HT-29 (cell line): ENCODE data around the gene NCBP1. TPM values are rescaled to one million over a fixed set of nuclear protein-coding genes. Genes with fewer than 3 reads are reported as not detected.

Experiments
- DNase-seq: peaks from one replicate; pipeline ENCODE4 v3.0.0-alpha.2; 2015; ENCODE audit warnings: low spot score
- total RNA-seq: library from RNA; depleted of rRNA; stranded (reverse); fragments of >200 nt; shearing (Covaris generic); gene quantifications from 2 replicates; pipeline ENCODE4 v1.2.3, GENCODE V29; 2014

The NCBP1 gene
- total RNA-seq, 1 experiment from 2014 or later = 27.9 TPM

DNA sequence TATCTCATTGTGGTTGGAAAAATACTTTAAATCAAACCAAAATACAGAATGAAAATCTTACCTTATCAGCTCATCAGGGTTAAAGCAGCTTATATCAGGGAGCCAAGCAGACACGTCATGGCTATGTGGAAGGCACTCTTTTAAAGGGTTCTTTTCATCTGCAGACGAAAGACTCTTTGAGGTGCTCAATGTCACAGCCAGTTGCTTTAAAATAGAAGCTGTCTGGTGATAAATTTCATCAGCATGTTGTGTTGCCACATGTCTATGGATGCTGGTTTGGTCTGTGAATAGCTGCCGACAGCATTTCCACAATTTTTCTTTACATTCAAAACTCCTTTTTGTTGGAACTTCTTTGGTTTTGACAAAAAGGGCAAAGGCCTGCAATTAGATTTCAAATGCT, 8.0 kb upstream of the NCBP1 start:
- no peak for DNase-seq

DNA sequence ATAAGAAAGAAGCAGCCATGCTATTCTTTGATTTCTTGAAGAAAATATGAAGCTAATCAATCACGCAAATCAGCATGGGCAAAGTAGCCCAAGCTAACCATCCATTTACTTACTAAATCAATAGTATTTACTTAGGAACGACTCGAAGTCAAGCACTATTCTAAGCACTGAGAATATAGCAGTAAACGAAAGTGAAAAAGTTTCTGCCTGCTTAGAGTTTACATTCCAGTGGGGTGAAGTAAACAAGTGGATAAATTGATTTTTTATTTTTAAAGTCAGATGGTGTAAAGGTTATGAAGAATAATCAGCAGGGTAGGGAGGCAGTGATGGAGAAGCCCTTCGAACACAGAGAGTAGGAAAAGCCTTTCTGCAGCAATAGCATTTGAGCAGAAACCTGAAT, 6.0 kb upstream of the NCBP1 start:
- no peak for DNase-seq

DNA sequence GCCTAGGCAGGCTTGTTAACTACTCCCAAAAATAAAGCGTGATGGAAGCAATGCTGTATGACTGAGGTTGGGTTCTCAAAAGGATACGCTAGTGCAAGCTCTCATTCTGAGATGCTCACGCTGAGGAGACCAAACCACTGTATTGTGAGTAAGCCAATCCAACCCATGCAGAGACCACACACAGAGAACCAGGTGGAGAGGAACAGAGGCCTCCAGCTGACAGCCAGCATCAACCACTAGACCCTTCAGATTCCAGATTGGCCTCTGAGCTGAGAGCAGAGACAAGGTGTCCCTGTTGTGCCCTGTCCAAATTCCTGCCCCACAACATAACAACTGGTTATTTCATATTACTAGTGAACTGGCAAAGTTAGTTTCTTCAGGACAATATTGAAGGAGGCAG, 5.0 kb upstream of the NCBP1 start:
- DNase-seq = no peak

DNA sequence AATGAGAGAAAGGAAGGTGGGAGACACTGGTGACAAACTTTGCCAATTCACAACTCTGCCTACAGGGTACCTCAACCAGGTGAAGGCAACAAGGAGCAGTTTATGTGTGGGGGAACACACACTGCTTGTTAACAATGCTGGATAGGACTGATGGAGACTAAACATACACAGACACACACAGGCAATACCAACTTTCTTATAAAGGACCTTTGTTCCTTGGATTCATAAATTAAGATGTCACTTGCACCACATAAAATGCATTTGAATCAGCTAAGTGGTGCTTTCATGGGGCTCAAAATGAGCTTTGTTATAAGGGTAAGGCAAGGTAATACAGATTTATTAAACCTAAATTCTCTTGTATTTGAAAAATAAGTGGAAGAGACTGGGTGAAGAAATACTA, 4.5 kb upstream of the NCBP1 start:
- DNase-seq = no peak

DNA sequence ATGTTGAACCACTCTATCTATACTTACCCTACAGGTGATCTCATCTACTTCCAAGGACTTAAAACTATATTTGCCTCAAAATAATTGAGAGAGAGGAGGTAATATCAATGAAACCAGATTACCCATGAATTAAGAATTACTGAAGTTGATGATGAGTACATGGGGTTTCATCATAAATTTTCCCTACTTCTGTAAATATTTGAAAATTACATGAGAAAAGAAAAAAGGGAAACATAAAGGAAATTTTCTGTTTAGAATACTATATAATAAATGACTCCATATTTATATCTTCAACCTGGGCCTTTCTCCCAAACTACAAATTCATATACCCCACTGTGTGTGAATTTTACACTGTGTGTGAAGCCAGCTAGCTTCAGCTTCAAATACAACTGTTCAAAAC, 3.0 kb upstream of the NCBP1 start:
- no peak for DNase-seq

DNA sequence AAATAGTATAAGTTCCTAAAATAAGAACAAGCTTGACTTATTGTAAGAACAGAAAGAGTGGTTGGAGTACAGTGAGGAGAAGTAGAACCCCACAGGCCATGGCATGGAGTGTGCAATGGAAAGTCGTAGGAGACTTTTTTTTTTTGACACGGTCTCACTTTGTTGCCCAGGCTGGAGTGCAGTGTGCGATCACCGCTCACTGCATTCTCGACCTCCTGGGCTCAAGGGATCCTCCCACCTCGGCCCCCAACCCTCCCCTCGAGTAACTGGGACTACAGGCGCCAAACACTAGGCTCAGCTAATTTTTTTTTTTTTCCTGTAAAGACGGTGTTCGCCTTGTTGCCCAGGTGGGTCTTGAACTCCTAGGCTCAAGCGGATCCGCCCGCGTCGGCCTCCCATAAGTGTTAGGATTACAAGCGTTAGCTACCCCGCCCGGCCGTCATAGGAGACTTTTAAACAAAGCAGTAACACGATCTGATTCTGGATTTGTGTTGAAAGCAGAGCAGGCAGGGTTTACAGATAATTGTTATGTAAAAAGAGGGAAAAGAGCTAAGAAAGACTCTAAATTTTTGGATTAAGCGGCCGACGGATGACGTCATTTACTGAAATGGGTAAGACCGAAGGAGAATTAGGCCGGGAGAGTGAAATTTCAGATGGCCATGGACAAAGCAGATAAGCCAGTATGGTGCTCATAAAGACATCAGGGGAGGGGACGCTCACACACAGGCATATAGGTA, 1.2 kb upstream of the NCBP1 start:
- peak; percentile 78 for DNase-seq

DNA sequence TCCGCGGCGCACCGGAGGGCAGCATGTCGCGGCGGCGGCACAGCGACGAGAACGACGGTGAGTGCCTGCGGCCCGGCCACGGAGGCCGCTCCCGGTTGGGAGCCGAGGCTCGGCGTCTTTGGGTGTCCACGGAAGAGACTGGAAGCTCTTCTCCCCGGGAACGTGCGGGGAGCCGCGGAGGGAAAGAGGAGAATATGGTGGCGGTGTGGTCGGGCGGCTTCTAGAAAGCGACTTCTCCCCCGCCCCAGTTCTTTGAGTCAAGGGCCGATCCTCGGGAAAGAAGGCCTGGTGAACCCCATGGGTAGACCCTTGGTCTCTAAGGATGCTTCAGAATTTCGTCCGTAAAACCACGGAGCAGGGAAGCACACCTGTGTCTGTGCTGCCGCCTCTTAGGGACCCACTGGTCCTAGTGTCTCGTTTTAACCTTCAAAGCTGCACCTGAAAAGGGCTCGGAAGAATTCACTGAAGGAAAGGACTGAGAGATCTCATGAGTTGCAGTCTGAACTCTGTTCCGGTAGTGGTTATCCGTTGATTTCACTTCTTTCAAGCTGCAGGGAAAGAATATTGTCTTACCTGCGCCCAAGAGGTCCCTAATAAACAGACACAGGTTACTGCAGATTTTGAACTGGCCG, 354 bp downstream of the NCBP1 start:
- peak; percentile 45 for DNase-seq

DNA sequence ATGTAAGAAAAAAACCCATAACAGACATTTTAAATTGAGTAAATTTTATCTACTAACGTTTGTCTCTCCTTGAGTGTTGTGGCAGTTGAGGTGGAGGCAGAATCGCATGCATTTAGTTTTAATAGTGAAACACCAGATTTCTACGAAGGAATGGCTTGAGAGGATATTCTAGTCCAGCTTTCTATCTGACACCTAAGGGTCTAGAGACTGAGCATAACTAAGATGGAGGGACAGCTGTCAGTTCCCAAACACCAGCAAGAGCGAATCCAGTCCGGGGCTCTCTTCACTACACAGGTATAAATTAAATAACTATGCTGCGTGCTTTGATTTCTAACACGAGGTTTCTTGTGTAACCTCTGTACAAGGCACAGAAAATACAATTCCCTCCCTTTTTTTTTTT, 1.4 kb downstream of the NCBP1 start:
- no peak for DNase-seq

DNA sequence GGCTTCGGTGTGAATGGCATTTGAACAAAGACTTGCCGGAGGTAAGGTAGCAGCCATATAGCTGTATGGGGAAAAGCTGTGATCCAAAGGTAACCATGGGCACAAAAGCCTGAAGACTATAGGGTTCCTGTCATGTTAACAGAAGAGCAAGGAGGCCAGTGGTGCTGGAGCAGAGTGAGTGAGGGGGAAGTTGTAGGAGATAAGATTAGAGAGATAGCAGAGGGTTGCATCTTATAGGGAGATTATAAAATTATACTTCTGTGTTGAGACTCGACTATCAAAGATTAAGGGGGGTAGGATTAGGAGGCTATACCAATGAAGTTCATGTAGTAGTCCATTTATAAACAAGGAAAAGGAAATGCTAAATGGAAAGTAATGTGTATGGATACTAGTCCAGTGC, 3.3 kb downstream of the NCBP1 start:
- no peak for DNase-seq

DNA sequence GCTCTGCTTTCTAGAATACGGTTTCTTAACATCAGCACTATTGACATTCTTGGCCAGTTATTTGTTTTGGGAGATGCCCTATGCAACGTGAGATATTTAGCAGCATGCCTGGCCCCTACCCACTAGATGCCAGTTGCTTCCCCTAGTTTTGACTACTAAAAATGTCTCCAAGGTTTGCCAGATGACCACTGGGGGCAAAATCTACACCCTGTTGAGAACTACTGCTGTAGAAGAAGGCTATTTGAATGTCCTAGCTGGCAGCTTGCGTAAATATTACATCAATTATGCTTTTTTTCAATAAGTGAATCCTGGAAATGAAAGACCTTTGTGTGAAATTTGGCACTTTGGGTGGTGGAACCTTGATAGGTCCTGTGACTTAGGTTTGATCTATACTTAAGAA, 5.0 kb downstream of the NCBP1 start:
- DNase-seq = peak; percentile 16

DNA sequence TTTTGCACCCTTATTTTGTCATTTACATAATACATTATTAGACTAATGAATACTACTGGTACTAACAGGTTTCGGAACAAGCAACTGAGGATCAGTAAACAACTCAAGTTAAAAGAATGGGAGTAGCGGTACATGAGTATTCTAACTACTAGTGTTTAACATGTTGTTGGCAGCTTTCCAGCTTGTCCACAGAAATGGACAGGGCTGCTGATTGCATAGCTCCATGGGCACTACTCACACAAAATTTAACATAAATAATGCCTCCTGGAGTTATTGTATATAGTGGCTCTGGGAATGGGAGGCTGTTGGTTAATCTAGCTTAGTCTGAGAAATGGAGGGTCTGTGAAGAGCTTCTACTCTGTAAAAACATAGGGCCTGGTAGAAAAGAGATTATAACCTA, 6.7 kb downstream of the NCBP1 start:
- DNase-seq = no peak

DNA sequence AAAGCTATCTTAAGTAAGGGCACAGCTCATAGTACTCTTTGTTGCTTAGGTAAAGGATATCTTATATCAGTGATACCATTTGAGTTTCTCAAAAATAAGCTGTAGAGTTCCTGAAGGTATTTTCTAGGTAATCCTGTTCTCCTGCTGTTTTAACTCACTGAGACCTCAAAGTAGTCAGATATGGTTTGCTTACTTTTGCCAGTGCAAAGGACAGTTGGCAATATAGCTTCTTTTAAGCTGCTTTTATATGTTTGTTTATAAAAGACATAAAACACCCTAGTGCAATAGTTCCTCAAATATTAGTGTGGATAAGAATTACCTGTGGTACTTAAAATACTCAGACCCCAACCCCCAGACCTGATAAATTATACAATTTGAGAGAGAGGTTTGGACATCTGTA, 12.1 kb downstream of the NCBP1 start:
- DNase-seq = no peak

DNA sequence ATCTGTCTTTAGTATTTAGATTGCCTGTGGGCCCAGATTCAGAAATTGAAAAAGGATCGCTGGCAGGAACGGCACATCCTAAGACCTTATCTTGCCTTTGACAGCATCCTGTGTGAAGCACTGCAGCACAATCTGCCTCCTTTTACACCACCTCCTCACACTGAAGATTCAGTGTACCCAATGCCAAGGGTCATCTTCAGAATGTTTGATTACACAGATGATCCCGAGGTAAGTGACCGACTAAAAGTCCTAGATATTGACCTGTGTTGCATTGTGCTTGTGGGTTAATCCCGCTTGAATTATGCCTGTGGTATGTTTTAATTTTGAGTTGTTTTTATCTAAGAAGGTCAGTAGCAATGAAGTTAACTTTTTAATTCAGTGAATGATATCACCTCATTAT, 14.4 kb downstream of the NCBP1 start:
- DNase-seq = no peak

DNA sequence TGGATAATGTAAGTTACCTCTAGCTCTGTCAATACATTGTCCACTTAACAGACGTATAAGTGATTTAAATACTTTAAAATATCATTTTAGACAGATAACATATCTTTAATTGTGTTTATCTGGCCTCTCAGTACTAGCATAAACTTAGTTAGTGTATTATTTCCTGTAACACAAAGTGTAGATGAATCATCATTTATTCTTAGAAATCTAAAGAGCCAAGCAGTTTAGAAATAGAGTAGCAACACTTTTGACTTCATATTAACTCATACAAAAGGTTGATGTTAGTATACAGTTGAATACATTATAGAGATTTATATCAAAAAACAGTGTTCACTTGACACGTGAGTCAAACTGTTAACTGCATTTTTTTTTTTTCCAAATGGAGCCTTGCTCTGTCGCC, 18.0 kb downstream of the NCBP1 start:
- no peak for DNase-seq

DNA sequence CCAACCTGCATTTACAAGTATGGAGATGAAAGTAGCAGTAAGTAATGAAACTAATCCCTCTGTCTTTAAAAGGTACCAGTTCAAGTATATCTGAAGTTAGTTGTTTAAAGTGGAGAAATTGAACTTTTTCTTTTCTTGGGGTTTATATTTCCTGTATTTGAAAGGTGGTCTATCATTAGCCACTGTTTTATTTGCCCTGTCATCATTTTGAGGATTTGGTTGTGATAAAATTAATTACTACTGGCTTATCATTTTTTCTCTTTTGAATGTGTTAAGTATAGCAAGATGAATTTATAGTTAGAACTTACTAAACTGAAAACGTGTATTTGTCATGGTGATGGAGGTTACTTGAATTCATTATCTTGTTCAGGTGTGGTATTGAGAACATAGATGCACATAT, 25.1 kb downstream of the NCBP1 start:
- no peak for DNase-seq

DNA sequence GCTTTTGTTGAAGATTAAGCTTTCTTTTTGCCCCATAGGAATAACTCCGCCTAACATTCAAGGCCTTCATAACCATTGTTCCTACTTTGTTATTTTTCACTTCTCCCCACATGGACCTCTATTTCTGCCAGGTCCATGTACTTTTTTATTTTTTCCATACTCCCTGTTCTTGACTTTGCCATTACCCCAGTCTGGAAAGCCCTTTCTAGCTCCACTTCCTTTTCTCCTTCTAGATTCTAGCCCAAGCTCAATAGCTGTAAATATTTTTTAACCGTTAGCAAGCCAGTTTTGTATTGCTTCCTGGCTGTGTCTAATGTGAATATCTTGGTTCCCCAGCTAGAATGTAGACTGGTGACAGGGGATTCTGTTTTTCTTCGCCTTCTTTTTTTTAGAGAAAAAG, 26.1 kb downstream of the NCBP1 start:
- DNase-seq = no peak

DNA sequence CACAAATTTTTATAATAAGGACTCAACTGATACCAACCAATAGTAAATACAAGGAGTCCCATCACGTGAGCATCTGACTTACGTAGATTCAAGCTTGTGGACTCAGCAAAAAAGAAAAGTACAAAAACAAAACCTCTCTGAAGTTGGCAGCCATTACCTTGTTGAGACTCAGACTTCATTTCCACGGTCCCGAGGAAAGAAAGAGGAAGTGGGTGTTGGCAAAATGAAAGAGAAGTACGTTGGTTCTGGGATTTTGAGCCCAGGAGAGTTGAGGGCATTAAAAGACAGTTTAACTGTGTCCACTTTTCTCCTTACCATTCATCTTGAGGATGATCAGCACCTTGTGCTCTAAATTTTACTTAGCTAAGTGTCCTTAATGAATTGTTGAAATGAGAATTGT, 26.7 kb downstream of the NCBP1 start:
- no peak for DNase-seq

DNA sequence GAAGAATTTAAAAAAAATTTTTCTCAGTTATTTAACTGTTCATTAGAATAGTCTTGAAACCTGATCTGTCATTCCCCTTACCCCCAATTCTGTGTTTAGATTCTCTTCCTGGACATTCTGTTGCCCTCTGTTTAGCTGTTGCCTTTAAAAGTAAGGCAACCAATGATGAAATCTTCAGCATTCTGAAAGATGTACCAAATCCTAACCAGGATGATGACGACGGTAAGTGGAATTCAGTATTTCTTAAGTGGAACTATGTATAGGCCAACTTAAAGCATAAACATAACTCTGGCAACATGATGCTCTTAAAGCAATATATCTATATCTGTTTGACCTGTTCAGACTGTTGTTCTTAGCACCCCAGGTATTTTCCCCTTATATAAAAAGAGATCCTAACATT, 27.2 kb downstream of the NCBP1 start:
- DNase-seq = no peak

DNA sequence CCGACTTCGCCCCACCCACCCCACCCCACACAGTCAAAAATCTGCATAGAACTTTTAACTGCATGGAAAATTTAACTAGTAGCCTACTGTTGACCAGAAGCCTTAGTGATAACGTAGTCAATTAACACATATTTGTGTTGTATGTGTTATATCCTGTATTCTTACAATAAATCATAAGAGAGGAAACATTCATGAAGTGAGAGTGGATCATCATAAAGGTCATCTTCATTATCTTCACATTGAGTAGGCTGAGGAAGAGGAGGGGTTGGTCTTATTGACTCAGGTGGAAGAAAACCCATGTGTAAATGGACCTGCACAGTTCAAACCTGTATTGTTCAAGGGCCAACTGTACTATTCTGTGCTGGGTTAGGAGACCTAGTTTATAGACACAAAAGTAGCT, 32.1 kb downstream of the NCBP1 start:
- DNase-seq = no peak

DNA sequence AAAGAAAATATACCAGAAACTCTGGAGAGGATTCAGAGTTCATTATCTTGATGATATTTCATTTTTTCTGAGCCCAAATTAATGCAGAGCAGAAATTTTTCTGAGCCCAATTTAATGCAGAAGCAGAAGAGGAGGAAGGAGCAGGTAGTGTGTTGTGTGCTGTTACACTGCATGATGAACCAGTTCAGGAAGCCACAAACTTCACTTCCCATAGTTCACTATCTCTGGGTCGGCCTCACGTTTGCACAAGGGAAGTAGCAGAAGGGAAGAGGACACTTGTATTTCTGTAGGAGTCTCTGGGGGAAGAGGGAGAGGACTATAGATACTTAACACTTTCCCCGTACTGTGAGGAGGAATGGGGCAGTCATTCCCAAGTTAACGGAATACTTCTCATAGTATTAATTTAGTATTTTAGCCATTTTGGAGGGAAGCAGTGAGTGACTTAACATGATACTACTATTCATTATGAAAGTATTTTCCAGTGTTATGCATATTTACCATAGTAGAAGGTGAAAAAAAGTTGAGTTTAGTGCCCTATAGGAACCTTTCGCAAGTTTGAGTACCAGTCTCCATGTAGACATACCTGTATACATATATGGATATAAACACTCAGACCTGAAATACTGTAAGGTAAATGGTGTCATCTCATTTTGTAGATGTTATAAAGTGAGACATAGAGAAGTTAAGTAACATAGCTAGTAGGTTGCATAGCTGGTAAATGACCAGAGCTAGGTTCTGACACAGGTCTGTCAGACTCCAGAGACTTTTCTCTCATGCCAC, 33.5 kb downstream of the NCBP1 start:
- no peak for DNase-seq

DNA sequence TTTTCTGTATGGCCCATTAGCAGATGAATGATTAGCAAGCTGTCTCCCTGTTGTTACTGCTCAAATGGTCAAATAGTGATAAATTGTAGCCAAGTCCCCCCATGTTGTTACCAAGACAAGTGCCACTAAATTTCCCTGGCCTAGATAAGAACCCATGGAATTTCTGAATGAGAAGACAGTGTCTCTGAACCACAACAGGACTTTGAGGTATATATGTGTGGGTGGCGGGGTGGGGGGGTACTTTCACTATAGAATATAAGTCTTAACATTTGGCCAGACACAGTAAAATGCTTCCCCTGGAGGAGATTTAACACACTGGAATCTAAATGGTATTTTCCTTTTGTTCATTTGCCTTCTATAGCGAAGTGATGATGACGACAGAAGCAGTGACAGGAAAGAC, 34.9 kb downstream of the NCBP1 start:
- DNase-seq = no peak

DNA sequence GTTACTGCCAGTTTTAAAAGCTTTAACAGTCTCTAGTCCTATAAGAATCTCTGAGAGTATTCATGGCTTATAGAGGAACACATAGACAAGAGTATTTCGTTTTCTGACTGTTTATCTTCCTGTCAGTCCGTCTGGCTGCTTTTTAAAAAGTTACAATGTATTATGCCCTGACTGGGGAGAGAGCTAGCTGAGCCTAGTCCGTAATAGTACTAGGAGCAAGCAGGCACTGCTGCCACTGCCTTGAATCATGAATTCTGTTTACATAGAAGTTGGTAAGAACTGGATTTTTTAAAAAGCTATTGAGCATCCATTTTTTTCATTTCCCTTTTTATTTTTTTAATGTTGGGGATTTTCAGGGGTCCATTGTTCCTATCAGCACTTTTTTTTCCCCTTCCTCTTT, 37.0 kb downstream of the NCBP1 start:
- DNase-seq = no peak

DNA sequence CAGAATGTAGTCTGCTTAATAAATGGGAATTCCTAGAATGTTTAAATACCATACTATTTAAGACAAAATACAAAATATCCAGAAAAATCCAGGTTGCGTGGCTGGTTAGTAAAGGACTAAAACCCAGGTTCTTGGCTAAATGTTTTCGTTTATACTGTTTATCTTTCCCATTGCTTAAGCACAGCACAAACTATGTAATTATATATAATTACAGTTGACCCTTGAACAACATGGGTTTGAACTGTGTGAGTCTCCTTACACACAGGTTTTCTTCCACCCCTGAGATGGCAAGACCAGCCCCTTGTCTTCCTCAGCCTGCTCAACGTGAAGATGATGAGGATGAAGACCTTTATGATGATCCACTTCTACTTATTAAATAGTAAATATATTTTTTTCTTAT, 38.8 kb downstream of the NCBP1 start:
- DNase-seq = no peak
